ACHN (cell line): ENCODE results near the gene FGGY.
"Not testable (repeated sequence)": the region's sequence is repeated elsewhere in the genome, so short reads cannot be mapped to it uniquely, and the experiment has no call there.

Experiments
- DNase-seq: peaks from one replicate; pipeline ENCODE4 v3.0.0-alpha.2; 2015
- in situ Hi-C: cut with HindIII; loops from 2 replicates; pipeline ENCODE4 v1.10.0; 2017; ENCODE audit warnings: low sequenced_read_pairs, low pct_ligation_motif_present, low pct_unique_long_range_greater_than_20kb

The FGGY gene

GRCh38 chr1:59340411-59341307 is 43.8 kb downstream of the FGGY start:
- in situ Hi-C loops, result no loop called here
- no peak for DNase-seq

- in situ Hi-C loops, result no loop called here
- no peak for DNase-seq
Measured at GRCh38 chr1:59342801-59343575, 46.1 kb downstream of the FGGY start.

- DNase-seq, result no peak
- in situ Hi-C loops, result no loop called here
Measured at GRCh38 chr1:59343576-59343840, 46.6 kb downstream of the FGGY start.

GRCh38 chr1:59345221-59345620 is 48.3 kb downstream of the FGGY start:
- in situ Hi-C loops, result no loop called here
- DNase-seq, result no peak

- DNase-seq, result no peak
- in situ Hi-C loops, result no loop called here
Measured at GRCh38 chr1:59346429-59346828, 49.5 kb downstream of the FGGY start.

- no peak for DNase-seq
- in situ Hi-C loops, result no loop called here
Measured at GRCh38 chr1:59349101-59349500, 52.2 kb downstream of the FGGY start.

- in situ Hi-C loops, result no loop called here
Measured at GRCh38 chr1:59350521-59350920, 53.6 kb downstream of the FGGY start.

GRCh38 chr1:59352065-59352464 is 55.2 kb downstream of the FGGY start:
- in situ Hi-C loops, result no loop called here
- no peak for DNase-seq

More at GRCh38 chr1:59350521-59350920, 53.6 kb downstream of the FGGY start:
- DNase-seq, result no peak

- in situ Hi-C loops, result no loop called here
- no peak for DNase-seq
Measured at GRCh38 chr1:59353453-59353852, 56.6 kb downstream of the FGGY start.

GRCh38 chr1:59354239-59354638 is 57.3 kb downstream of the FGGY start:
- in situ Hi-C loops, DNase-seq: not testable (repeated sequence)

- in situ Hi-C loops, result no loop called here
- no peak for DNase-seq
Measured at GRCh38 chr1:59354709-59355337, 57.9 kb downstream of the FGGY start.

- in situ Hi-C loops, result no loop called here
- no peak for DNase-seq
Measured at GRCh38 chr1:59355361-59355760, 58.5 kb downstream of the FGGY start.

GRCh38 chr1:59356627-59357026 is 59.7 kb downstream of the FGGY start:
- DNase-seq, result no peak
- in situ Hi-C loops, result no loop called here

GRCh38 chr1:59357645-59358320 is 60.9 kb downstream of the FGGY start:
- no peak for DNase-seq
- in situ Hi-C loops, result no loop called here

- DNase-seq, result no peak
- in situ Hi-C loops, result no loop called here
Measured at GRCh38 chr1:59359325-59359724, 62.4 kb downstream of the FGGY start.

- in situ Hi-C loops, result no loop called here
- peak; percentile 68 for DNase-seq
Measured at GRCh38 chr1:59360170-59360569, 63.3 kb downstream of the FGGY start.

- no peak for DNase-seq
- in situ Hi-C loops, result no loop called here
Measured at GRCh38 chr1:59360729-59361128, 63.8 kb downstream of the FGGY start.

- no peak for DNase-seq
- in situ Hi-C loops, result no loop called here
Measured at GRCh38 chr1:59361766-59362165, 64.9 kb downstream of the FGGY start.

GRCh38 chr1:59364037-59364436 is 67.1 kb downstream of the FGGY start:
- no peak for DNase-seq
- in situ Hi-C loops, result no loop called here
